Astrocyte of the cerebellum (primary cell): ENCODE data around the gene RNF130.

ENCODE experiments used
- DNase-seq: peaks from one replicate; pipeline ENCODE4 v3.0.0-alpha.2; 2011; ENCODE audit warnings: low read depth
- H3K4me3 ChIP-seq: 2 replicates; pipeline ENCODE4 v1.5.1; 2011; ENCODE audit warnings: mild to moderate bottlenecking, low read depth, low read length, moderate library complexity
- in situ Hi-C: cut with HindIII; loops from 2 replicates; pipeline ENCODE4 v1.10.0; 2017; ENCODE audit warnings: low sequenced_read_pairs
- TF ChIP-seq, protein P1 (sequence below): IDR thresholded peaks from 2 replicates; pipeline ENCODE4 v1.5.1; 2012; ENCODE audit warnings: low read length, low read depth, moderate library complexity, mild to moderate bottlenecking; ENCODE audit errors: missing control alignments

The RNF130 gene

DNA sequence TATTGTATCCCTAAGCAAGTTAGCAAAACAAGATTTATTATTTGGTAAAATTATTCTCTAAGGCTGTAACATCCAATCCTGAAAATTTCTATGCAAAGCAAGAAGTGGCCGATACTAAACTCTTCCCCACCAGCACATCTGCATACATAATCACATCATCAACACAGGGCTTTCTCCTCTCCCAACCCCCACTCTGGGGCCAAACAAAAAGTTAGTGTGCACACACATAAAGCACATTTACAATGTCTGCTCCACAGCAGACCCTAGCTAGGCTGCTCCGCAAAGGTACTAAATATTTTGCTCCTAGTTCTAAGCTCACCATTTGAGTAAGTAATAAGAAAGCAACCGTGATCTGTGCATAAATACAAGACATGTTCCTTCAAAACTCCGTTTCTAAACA is 3.6 kb downstream of the RNF130 start:
- in situ Hi-C loops = loop anchor here (5.0 kb wide), 1 partner anchor 41 kb away; no protein-coding TSS in a partner anchor
- TF ChIP-seq, protein P1, sequence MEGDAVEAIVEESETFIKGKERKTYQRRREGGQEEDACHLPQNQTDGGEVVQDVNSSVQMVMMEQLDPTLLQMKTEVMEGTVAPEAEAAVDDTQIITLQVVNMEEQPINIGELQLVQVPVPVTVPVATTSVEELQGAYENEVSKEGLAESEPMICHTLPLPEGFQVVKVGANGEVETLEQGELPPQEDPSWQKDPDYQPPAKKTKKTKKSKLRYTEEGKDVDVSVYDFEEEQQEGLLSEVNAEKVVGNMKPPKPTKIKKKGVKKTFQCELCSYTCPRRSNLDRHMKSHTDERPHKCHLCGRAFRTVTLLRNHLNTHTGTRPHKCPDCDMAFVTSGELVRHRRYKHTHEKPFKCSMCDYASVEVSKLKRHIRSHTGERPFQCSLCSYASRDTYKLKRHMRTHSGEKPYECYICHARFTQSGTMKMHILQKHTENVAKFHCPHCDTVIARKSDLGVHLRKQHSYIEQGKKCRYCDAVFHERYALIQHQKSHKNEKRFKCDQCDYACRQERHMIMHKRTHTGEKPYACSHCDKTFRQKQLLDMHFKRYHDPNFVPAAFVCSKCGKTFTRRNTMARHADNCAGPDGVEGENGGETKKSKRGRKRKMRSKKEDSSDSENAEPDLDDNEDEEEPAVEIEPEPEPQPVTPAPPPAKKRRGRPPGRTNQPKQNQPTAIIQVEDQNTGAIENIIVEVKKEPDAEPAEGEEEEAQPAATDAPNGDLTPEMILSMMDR = no peak
- no peak for DNase-seq
- no peak overlapping the region for H3K4me3 ChIP-seq

- H3K4me3 ChIP-seq = no peak overlapping the region
- DNase-seq = no peak
- in situ Hi-C loops = no loop called here
- TF ChIP-seq, protein P1 = no peak
Observed at GRCh38 chr5:180060192-180060591, 11.4 kb downstream of the RNF130 start.

DNA sequence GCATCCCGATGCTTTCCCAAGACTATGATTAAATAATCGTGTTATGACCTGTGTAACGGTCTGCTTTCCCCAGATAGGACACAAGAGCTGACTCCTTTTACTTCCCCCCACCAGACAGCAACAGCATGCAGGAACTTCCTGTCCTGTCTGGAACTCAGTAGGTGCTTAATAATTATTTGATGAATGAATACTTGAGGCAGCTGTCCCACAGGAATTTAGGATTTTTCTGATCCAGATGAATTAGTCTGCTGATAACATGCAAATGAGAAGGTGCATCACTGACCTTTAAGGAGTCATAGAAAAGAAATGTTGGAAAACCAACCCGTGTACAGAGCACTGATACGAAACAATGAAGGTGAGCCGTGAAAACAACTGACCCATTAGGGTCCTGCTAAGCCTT is 12.2 kb downstream of the RNF130 start:
- in situ Hi-C loops = no loop called here
- no peak for DNase-seq
- no peak overlapping the region for H3K4me3 ChIP-seq
- TF ChIP-seq, protein P1 = no peak

GRCh38 chr5:180056153-180056552 is 15.4 kb downstream of the RNF130 start:
- in situ Hi-C loops = no loop called here
- H3K4me3 ChIP-seq = no peak overlapping the region
- TF ChIP-seq, protein P1 = no peak
- no peak for DNase-seq

DNA sequence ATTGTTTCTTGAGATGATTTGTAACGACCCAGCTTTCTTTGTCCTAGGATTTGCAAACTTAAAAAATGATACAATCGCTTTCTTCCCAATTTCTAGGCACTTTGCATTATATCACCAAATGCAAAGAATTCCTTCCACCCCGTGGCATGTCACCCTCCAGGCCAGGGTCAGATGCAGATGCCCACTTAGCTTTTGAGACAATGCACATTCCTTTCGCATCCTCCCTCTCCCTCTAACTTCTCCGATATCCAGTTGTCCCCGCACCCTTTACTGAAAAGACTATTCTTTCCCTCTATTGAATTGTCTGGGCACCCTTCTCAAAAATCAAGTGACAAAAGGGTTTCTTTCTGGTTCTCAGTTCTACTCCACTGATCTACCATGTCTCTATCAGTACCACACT is 17.3 kb downstream of the RNF130 start:
- in situ Hi-C loops = no loop called here
- no peak overlapping the region for H3K4me3 ChIP-seq
- TF ChIP-seq, protein P1 = no peak
- DNase-seq = no peak

DNA sequence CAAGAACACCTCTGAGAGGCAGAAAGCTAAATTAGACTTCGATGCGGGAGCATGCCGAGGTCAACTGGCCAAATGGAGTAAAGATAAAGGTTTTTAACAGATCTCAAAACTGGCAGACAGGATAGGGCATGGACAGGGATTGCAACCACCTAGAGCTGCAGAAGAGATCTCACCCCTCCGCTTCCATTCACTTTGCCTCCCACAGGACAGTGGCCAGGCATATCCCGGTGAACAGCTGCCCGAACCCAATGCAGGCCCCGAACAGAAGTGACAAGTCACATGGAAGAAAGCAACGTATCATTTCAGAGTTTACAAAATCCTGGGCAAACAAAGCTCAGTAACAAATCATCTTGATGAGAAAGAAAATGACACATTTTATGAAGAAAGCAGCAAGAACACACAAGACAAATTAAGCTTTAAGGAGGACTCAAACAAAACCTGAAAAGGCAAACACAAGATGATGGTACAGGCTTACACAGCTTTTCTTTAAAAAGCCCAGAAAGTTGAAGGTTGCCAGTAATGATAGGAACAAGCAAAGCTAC is 18.4 kb downstream of the RNF130 start:
- TF ChIP-seq, protein P1 = no peak
- no peak overlapping the region for H3K4me3 ChIP-seq
- in situ Hi-C loops = no loop called here
- DNase-seq = no peak
